Brain microvascular endothelial cell (primary cell): ENCODE measurements around the gene PPM1A.

Source experiments
- DNase-seq: peaks from one replicate; pipeline ENCODE4 v3.0.0-alpha.2; 2020
- H3K27ac ChIP-seq: fragments of 250-450 bp; sonication (Bioruptor Pico); 2 replicates; pipeline ENCODE4 v1.5.1; 2020; ENCODE audit warnings: mild to moderate bottlenecking, moderate library complexity
- H3K27me3 ChIP-seq: fragments of 250-450 bp; sonication (Bioruptor Pico); replicated peaks from 2 replicates; pipeline ENCODE4 v1.5.1; 2020; ENCODE audit warnings: mild to moderate bottlenecking
- H3K36me3 ChIP-seq: fragments of 250-450 bp; sonication (Bioruptor Pico); replicated peaks from 2 replicates; pipeline ENCODE4 v1.5.1; 2020; ENCODE audit warnings: mild to moderate bottlenecking
- H3K4me3 ChIP-seq: 2 replicates; pipeline ENCODE4 v1.5.1; 2011; ENCODE audit warnings: low read depth, mild to moderate bottlenecking, control low read depth, low read length, moderate library complexity
- in situ Hi-C: cut with HindIII; loops from 2 replicates; pipeline ENCODE4 v1.10.0; 2017; ENCODE audit warnings: low sequenced_read_pairs, low pct_ligation_motif_present
- TF ChIP-seq, protein P1 (sequence below): IDR thresholded peaks from 2 replicates; pipeline ENCODE4 v1.5.1; 2011; ENCODE audit warnings: low read depth, mild to moderate bottlenecking, moderate library complexity, low read length, control low read depth, inconsistent platforms; ENCODE audit errors: missing control alignments

The PPM1A gene

DNA sequence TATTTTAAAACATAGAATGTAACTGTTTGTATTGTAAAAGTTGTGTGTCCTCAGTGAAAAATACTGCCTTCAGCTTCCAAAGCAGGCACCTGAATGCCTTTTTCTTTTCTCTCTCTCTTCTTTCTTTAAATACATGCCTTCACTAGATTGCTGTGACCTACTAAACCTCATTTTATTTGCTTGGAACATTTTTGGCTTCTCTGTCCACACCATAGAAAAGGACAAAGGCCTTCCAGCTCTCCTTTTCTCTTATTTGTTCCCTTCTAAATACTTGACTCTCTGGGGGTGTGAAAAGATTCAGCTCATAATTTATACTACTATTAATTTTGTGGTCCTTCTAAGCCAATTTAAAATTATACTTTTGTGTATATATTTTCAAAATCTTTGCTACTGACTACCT is 38.4 kb downstream of the PPM1A start:
- Histone ChIP-seq H3K4me3 (no peak overlapping the region), H3K27ac (no peak overlapping the region), H3K27me3 (no peaks in the 10 kb centered on the region), H3K36me3 (peaks cover 13% of the 10 kb centered on the region)
- DNase-seq: no peak
- in situ Hi-C loops: no loop called here
- TF ChIP-seq, protein P1, sequence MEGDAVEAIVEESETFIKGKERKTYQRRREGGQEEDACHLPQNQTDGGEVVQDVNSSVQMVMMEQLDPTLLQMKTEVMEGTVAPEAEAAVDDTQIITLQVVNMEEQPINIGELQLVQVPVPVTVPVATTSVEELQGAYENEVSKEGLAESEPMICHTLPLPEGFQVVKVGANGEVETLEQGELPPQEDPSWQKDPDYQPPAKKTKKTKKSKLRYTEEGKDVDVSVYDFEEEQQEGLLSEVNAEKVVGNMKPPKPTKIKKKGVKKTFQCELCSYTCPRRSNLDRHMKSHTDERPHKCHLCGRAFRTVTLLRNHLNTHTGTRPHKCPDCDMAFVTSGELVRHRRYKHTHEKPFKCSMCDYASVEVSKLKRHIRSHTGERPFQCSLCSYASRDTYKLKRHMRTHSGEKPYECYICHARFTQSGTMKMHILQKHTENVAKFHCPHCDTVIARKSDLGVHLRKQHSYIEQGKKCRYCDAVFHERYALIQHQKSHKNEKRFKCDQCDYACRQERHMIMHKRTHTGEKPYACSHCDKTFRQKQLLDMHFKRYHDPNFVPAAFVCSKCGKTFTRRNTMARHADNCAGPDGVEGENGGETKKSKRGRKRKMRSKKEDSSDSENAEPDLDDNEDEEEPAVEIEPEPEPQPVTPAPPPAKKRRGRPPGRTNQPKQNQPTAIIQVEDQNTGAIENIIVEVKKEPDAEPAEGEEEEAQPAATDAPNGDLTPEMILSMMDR: no peak

DNA sequence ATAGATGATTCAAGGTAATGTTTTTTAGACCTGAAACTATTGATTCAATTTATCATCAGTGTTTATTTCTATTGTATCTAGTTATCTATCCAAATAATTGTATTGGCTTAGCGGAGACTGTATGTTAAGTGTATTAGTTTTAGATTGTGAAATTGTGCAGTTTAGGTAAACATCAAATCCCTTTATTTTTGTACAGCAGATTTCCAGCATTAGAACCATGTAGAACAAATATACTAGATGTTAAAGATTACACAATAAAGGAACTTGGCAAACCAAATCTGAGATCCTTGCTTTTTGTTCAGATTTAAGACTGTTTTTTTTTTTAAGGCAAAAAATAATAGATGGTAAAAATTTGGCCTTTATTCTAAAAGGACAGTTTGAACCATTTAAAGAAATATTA is 39.3 kb downstream of the PPM1A start:
- no peak for DNase-seq

DNA sequence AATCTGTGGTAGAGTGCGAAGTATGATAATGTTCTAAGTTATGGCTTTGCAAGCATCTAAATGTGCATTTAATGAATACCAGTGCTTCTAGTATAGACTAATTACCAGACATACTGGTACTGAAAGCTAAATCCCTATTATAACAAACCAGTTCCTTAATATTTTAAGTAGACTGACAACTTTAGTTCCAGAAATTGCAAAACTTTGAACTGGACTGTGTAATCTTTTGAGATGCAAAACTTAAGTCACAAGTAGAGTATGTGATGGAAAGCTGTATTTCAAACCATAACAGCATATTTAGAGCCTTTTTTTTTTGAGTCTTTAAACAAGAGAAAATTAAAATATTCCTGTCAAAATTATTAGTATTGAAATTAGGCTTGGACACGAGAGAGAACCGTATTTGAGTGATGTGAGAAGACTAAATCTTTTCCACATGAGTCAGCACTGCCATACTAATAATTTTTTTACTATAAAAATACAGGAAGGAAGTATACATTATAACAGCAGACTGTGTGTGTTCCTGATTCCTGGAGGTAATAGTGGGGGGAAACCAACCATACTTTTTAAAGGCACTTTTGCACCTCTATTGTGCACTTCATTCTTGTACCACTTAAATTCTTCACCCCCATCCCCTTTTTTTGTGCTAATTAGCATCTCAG is 45.5 kb downstream of the PPM1A start:
- no peaks in the 10 kb centered on the region for H3K27me3 ChIP-seq

More for the DNA sequence above, 39.3 kb downstream of the PPM1A start:
- in situ Hi-C loops: no loop called here
- Histone ChIP-seq H3K36me3 (peaks cover 8% of the 10 kb centered on the region), H3K27ac (no peak overlapping the region), H3K4me3 (no peak overlapping the region), H3K27me3 (no peaks in the 10 kb centered on the region)
- TF ChIP-seq, protein P1: no peak

DNA sequence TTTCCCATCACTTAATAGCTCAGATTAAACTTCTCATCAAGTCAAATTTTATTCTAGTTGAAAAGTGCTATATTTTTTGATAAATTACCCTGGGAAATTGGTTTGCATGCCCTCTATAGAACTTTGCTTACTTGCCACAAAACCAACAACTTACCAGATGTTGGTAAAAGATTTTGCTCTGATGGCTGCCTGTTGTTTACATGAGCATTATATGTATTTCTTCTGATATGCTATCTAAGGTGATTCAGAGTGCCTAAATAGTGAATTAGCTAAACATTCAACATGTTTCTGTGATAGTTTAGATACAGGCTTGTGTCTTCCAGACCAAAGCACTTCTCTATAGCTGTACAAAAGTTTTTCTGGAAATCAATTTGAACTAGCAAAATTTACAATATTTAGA is 51.0 kb downstream of the PPM1A start:
- Histone ChIP-seq H3K36me3 (no peaks in the 10 kb centered on the region), H3K27ac (no peak overlapping the region), H3K27me3 (no peaks in the 10 kb centered on the region), H3K4me3 (no peak overlapping the region)
- no peak for DNase-seq
- TF ChIP-seq, protein P1: no peak
- in situ Hi-C loops: no loop called here

More for the DNA sequence above, 45.5 kb downstream of the PPM1A start:
- Histone ChIP-seq H3K27ac (no peak overlapping the region), H3K36me3 (peaks cover 2% of the 10 kb centered on the region), H3K4me3 (no peak overlapping the region)
- TF ChIP-seq, protein P1: no peak
- DNase-seq: no peak
- in situ Hi-C loops: no loop called here

DNA sequence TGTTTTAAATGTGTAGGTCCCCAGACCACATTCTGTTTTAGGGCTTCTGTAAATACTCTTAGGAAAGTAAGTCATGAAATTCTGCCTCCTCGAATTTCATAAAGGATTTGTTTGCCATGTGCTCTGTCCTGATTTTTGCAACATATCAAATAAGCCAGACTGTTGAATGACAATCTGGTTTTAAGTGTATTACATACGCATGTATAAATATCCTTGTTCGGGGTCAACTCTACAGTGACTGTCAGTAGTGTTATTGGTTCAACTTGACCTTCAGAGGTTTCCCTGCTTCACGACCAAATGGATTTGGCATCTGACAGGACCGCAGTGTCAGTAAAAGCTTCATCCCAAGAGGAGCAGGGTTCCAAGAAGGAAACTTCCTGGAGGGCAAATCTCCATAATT is 52.7 kb downstream of the PPM1A start:
- H3K27ac ChIP-seq: no peak overlapping the region
- in situ Hi-C loops: no loop called here
- H3K36me3 ChIP-seq: no peaks in the 10 kb centered on the region
- TF ChIP-seq, protein P1: no peak
- H3K4me3 ChIP-seq: no peak overlapping the region
- H3K27me3 ChIP-seq: no peaks in the 10 kb centered on the region
- no peak for DNase-seq

DNA sequence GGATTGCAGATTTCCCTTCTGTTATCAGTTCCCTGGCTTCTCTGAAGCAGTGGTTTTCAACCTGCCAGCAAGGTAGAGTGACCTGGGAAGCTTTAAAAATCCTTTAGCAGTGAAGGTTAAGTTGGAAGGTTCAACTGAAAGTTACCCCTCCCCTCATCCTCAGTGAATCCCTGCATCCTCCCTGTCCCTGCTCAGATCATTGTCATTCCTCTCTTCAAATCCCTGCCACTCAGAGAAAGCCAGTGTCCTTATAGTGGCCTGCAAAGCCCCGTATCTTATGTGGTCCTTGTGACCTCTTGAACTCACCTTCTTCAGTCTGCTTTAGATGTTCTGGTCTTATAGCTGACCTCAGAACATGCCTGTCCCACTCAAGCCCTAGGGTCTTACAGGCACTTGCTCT is 53.6 kb downstream of the PPM1A start:
- Histone ChIP-seq H3K27me3 (no peaks in the 10 kb centered on the region), H3K27ac (no peak overlapping the region), H3K4me3 (no peak overlapping the region), H3K36me3 (no peaks in the 10 kb centered on the region)
- in situ Hi-C loops: no loop called here
- no peak for DNase-seq
- TF ChIP-seq, protein P1: no peak
